Aorta (tissue), 5 donors: ENCODE results near the gene PBX3. TPM values are rescaled to one million over a fixed set of nuclear protein-coding genes. Genes with fewer than 3 reads are reported as not detected.

Experiments used
- ATAC-seq: fragments of 200-7000 bp; cut with Tn5 transposase; one replicate; pipeline ENCODE4 v1.9.1; 2022; ENCODE audit warnings: moderate library complexity; ENCODE audit not compliant: low FRiP score
- DNase-seq, 2 donors: peaks; one replicate each; pipeline ENCODE4 v3.0.0-alpha.2; 2020
- H3K27ac ChIP-seq, 2 donors: one replicate each; pipeline ENCODE4 v1.5.1; 2013; ENCODE audit warnings: low read length in 2 of 2, mild to moderate bottlenecking in 2 of 2, moderate library complexity in 2 of 2, control low read depth in 1 of 2, inconsistent platforms in 1 of 2, low read depth in 1 of 2
- H3K27me3 ChIP-seq, 2 donors: one replicate each; pipeline ENCODE4 v1.6.1; 2013; ENCODE audit warnings: control low read depth in 1 of 2, low read length in 1 of 2, mild to moderate bottlenecking in 1 of 2, moderate library complexity in 1 of 2; ENCODE audit not compliant: insufficient read depth in 2 of 2, control insufficient read depth in 1 of 2
- H3K36me3 ChIP-seq, 2 donors: one replicate each; pipeline ENCODE4 v1.6.1; 2013; ENCODE audit warnings: control low read depth in 1 of 2, low read length in 1 of 2, mild to moderate bottlenecking in 1 of 2; ENCODE audit not compliant: insufficient read depth in 2 of 2, control insufficient read depth in 1 of 2
- H3K4me1 ChIP-seq, 2 donors: one replicate each; pipeline ENCODE4 v1.6.1; 2013; ENCODE audit warnings: low read length in 2 of 2, control low read depth in 1 of 2, mild to moderate bottlenecking in 1 of 2, moderate library complexity in 1 of 2; ENCODE audit not compliant: insufficient read depth in 2 of 2, control insufficient read depth in 1 of 2
- H3K4me3 ChIP-seq, 2 donors: one replicate each; pipeline ENCODE4 v1.5.1; 2013; ENCODE audit warnings: low read length in 2 of 2, control low read depth in 1 of 2, mild to moderate bottlenecking in 1 of 2
- H3K9me3 ChIP-seq: one replicate; pipeline ENCODE4 v1.6.1; 2013; ENCODE audit warnings: mild to moderate bottlenecking, low read length; ENCODE audit not compliant: control insufficient read depth
- WGBS, 2 donors: extraction: QIAGEN DNeasy Blood & Tissue Kit; methylation state at CpG; one replicate each; pipeline ENCODE4 v1.1.7; 2013; 5-methylcytosine and 5-hydroxymethylcytosine counted together
- intact Hi-C, 2 donors: fragments of 100-400 bp; cut with DNase I; formaldehyde crosslinking; loops; one replicate each; pipeline versions ENCODE4 v1.14.2 to v1.15.0; 2022
- polyA plus RNA-seq, 2 donors: library from polyadenylated mRNA; stranded (reverse); fragments of 200-250 nt; gene quantifications; one replicate each; pipeline ENCODE4 v1.2.3, GENCODE V29; 2013
- total RNA-seq, 2 donors: library from RNA; stranded (reverse); fragmentation: NEBNext Ultra II Directional; extraction: Animal tissue kit (Norgen Biotek cat#: 25700); gene quantifications; one replicate each; pipeline ENCODE4 v1.2.1, GENCODE V29; 2021
- donor health status: healthy with polysubstance abuse.
- donor health status: Bipolar disorder and iron deficiency.
- donor health status: DM: no; HTN: no; CAD: no.
- donor health status: DM: no; HTN: no; CAD: no.
- donor health status: DM: yes; HTN: yes; CAD: no.

The PBX3 gene
- total and polyA plus RNA-seq, 4 donors = 10.3 to 44.7 (median 18.8) TPM

- H3K4me3 ChIP-seq = no peak overlapping the region
- DNase-seq = peak; percentile 26 to 58
Observed at GRCh38 chr9:125997196-125997823, 250.1 kb downstream of the PBX3 start.

GRCh38 chr9:125998837-125999503 lies 251.8 kb downstream of the PBX3 start:
- 82 to 83% methylated on average over 15 to 17 of the region's 17 CpGs for WGBS, 2 donors
- DNase-seq = peak; percentile 42 to 57
- no peaks in the 10 kb centered on the region for H3K36me3 ChIP-seq
- no peak for ATAC-seq
- H3K4me1 ChIP-seq = no peaks in the 10 kb centered on the region
- intact Hi-C loops = no loop called here
- H3K27me3 ChIP-seq = no peaks in the 10 kb centered on the region
- no peak overlapping the region for H3K4me3 ChIP-seq
- H3K27ac ChIP-seq = no peak overlapping the region
- no peaks in the 10 kb centered on the region for H3K9me3 ChIP-seq

More at GRCh38 chr9:125997196-125997823, 250.1 kb downstream of the PBX3 start:
- Histone ChIP-seq H3K9me3 (no peaks in the 10 kb centered on the region), H3K4me1 (no peaks in the 10 kb centered on the region), H3K36me3 (no peaks in the 10 kb centered on the region), H3K27me3 (no peaks in the 10 kb centered on the region), H3K27ac (no peak overlapping the region)
- intact Hi-C loops = no loop called here
- ATAC-seq = no peak
- 81 to 82% methylated on average over 17 of the region's 17 CpGs for WGBS, 2 donors

DNA sequence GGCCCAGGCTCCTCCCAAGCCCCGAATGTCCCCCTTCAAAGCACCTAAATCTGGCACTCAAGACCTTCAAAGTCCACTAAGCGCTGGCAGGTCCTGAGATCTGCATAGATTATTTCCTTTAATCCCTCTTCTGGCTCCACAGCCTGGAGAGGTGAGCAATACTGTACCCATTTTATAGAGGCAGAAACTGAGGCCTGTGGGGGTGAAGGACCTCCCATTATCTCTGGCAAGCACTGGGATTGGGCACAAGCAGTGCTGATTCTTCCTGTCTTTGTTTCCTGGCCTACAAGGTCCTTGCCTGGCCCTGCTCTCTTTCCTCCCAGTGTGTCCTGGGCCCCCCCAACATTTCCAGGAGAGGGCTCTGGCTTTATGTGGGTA lies 252.3 kb downstream of the PBX3 start:
- intact Hi-C loops = no loop called here
- WGBS, 2 donors = 75 to 85% methylated on average over 2 of the region's 2 CpGs
- DNase-seq (peak in 1 of 2 donors; percentile 16), ATAC-seq (no peak)
- Histone ChIP-seq H3K36me3 (no peaks in the 10 kb centered on the region), H3K27ac (no peak overlapping the region), H3K27me3 (no peaks in the 10 kb centered on the region), H3K9me3 (no peaks in the 10 kb centered on the region), H3K4me1 (no peaks in the 10 kb centered on the region), H3K4me3 (no peak overlapping the region)

GRCh38 chr9:126000256-126000655 lies 253.1 kb downstream of the PBX3 start:
- WGBS, 2 donors = 90 to 91% methylated on average over 6 of the region's 6 CpGs
- peak; percentile 9 to 51 for DNase-seq
- Histone ChIP-seq H3K4me3 (no peak overlapping the region), H3K9me3 (no peaks in the 10 kb centered on the region), H3K27ac (no peak overlapping the region), H3K36me3 (no peaks in the 10 kb centered on the region), H3K4me1 (no peaks in the 10 kb centered on the region), H3K27me3 (no peaks in the 10 kb centered on the region)
- no peak for ATAC-seq
- intact Hi-C loops = loop anchor here in 1 of 2 donors (10.0 kb wide), 1 partner anchor 185 kb away; no protein-coding TSS in a partner anchor

DNA sequence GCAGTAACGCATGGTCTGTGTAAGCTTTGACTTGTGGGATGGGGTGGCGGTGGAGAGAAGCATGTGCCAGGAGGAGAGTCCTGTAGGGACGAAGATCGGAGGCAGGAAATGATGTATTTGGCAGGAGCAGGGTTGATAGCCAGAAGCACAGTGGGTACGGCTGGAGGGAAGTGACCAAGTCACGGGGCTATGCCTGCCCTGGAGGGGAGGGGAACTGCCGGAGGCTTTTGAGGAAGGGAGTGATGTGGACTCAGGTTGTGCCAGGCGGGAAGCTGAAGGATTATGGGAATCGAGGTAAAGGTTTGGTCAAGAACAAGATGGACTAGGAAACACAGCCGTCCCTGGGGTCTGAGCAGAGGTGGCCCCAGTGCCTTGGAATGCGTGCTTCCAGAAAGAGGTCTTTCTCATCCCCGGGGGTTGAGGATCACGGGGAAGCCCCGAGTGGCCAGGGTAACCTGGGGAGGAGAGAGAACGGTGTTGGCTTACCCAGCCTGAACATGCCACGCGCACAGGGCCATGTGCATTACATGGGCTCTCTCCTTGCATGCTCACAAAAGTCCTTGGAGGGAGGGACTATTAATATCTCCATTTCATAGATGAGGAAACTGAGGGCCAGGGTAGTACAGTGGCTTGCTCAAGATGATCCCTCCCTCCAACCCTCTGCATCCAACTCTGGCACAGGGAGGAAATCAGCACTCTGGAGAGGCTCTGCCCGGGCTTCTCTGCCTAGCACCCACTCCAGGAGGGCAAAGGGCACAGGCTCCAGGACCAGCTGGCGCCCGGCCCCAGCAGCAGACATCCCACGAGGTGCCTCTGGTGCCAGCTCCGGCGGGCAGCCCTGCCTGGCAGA lies 253.8 kb downstream of the PBX3 start:
- peak; percentile 47 to 54 for DNase-seq
- no peaks in the 10 kb centered on the region for H3K4me1 ChIP-seq
- H3K27ac ChIP-seq = no peak overlapping the region
- WGBS, 2 donors = 62 to 67% methylated on average over 23 of the region's 23 CpGs
- no peak for ATAC-seq
- intact Hi-C loops = loop anchor here in 1 of 2 donors (10.0 kb wide), 1 partner anchor 186 kb away; no protein-coding TSS in a partner anchor
- H3K4me3 ChIP-seq = no peak overlapping the region
- no peaks in the 10 kb centered on the region for H3K27me3 ChIP-seq
- no peaks in the 10 kb centered on the region for H3K9me3 ChIP-seq
- H3K36me3 ChIP-seq = no peaks in the 10 kb centered on the region

- intact Hi-C loops = loop anchor here in 1 of 2 donors (10.0 kb wide), 1 partner anchor 187 kb away; no protein-coding TSS in a partner anchor
Observed at GRCh38 chr9:126001581-126002225, 254.5 kb downstream of the PBX3 start.

GRCh38 chr9:126002476-126003350 lies 255.5 kb downstream of the PBX3 start:
- Histone ChIP-seq H3K9me3 (peaks cover 2% of the 10 kb centered on the region), H3K27me3 (no peaks in the 10 kb centered on the region), H3K36me3 (no peaks in the 10 kb centered on the region), H3K4me3 (no peak overlapping the region), H3K27ac (no peak overlapping the region), H3K4me1 (no peaks in the 10 kb centered on the region)
- 86 to 88% methylated on average over 21 of the region's 21 CpGs for WGBS, 2 donors
- intact Hi-C loops = loop anchor here in 1 of 2 donors (10.0 kb wide), 1 partner anchor 188 kb away; no protein-coding TSS in a partner anchor
- ATAC-seq (no peak), DNase-seq (peak in 1 of 2 donors; percentile 21)

More at GRCh38 chr9:126001581-126002225, 254.5 kb downstream of the PBX3 start:
- Histone ChIP-seq H3K36me3 (no peaks in the 10 kb centered on the region), H3K4me3 (no peak overlapping the region), H3K27ac (no peak overlapping the region), H3K9me3 (no peaks in the 10 kb centered on the region), H3K4me1 (no peaks in the 10 kb centered on the region), H3K27me3 (no peaks in the 10 kb centered on the region)
- ATAC-seq (no peak), DNase-seq (peak; percentile 28 to 58)
- 72 to 75% methylated on average over 24 of the region's 24 CpGs for WGBS, 2 donors
